Measurements from ENCODE around the gene SOBP. TPM values are rescaled to one million over a fixed set of nuclear protein-coding genes. Genes with fewer than 3 reads are reported as not detected.

The SOBP gene
- total RNA-seq, 4 donors from 2014 or later: 6.0 to 18.4 (median 6.7) TPM

DNA sequence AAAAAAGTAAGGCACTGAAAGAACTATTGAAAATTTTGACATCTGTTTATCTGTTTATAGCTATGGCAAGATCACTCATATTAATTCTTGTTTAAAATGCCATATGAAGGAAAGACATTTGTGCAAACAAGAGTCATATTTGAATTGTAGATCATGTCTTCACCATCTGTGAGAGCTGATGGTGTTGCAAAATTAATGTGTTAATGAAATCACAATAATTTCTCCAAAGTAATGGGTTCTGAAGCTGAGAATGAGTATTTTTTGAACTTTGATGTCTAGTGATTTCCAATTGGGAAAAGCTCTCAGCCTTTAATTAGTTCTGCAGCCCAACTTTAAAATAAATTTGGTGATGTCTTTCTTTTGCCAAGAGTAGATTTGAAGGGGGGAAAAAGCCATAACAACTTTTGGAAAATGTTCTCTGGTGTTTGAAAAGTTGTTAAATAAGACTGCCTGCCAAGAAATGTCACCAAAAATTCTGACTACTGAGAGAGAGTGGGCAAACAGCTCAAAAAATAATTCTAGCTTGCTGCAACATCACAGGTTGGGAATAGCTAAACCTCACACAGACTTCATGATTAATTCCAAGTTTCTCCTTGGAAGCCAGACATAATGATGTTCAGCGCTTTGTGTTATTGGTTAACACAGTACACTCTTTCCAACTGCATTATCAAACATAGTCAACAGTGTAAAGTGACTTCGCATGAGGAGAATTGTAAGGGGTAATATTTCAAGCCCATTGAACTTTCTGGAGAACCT, 142.6 kb downstream of the SOBP start:
- H3K27ac ChIP-seq: no peak overlapping the region
- peaks cover 0 to 12% (median 0%) of the 10 kb centered on the region in 4 donors for H3K4me1 ChIP-seq
- WGBS, 2 donors: 80 to 91% methylated on average over 2 of the region's 2 CpGs
- peaks cover 0 to 5% (median 0%) of the 10 kb centered on the region in 3 donors for H3K36me3 ChIP-seq
- H3K9me3 ChIP-seq: no peaks in the 10 kb centered on the region
- peaks cover 0 to 25% of the 10 kb centered on the region in 2 donors for H3K27me3 ChIP-seq
- DNase-seq (ENCODE audit: low spot score in 2 of 2): no peak
- H3K4me3 ChIP-seq: no peak overlapping the region
- no peak for TF ChIP-seq EP300 (IDR thresholded peaks at IDR 0.05)
- TF ChIP-seq, protein P1, sequence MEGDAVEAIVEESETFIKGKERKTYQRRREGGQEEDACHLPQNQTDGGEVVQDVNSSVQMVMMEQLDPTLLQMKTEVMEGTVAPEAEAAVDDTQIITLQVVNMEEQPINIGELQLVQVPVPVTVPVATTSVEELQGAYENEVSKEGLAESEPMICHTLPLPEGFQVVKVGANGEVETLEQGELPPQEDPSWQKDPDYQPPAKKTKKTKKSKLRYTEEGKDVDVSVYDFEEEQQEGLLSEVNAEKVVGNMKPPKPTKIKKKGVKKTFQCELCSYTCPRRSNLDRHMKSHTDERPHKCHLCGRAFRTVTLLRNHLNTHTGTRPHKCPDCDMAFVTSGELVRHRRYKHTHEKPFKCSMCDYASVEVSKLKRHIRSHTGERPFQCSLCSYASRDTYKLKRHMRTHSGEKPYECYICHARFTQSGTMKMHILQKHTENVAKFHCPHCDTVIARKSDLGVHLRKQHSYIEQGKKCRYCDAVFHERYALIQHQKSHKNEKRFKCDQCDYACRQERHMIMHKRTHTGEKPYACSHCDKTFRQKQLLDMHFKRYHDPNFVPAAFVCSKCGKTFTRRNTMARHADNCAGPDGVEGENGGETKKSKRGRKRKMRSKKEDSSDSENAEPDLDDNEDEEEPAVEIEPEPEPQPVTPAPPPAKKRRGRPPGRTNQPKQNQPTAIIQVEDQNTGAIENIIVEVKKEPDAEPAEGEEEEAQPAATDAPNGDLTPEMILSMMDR (IDR thresholded peaks at IDR 0.05): no peak

DNA sequence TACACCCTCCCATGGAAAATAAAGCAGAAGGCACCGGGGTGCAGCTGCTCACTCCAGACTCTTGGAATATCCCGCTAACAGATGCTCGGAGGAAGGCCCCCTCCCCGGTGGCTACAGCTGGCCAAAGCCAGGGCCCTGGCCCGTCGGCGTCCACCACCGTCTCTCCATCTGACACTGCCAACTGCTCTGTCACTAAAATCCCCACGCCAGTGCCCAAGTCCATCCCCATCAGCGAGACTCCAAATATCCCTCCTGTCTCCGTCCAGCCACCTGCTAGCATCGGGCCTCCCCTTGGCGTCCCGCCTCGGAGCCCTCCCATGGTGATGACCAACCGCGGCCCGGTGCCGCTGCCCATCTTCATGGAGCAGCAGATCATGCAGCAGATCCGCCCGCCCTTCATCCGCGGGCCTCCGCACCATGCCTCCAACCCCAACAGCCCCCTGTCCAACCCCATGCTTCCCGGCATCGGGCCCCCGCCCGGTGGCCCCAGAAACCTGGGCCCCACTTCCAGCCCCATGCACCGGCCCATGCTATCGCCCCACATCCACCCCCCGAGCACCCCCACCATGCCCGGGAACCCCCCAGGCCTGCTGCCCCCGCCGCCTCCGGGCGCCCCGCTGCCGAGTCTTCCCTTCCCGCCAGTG, 143.9 kb downstream of the SOBP start:
- H3K4me3 ChIP-seq: no peak overlapping the region

DNA sequence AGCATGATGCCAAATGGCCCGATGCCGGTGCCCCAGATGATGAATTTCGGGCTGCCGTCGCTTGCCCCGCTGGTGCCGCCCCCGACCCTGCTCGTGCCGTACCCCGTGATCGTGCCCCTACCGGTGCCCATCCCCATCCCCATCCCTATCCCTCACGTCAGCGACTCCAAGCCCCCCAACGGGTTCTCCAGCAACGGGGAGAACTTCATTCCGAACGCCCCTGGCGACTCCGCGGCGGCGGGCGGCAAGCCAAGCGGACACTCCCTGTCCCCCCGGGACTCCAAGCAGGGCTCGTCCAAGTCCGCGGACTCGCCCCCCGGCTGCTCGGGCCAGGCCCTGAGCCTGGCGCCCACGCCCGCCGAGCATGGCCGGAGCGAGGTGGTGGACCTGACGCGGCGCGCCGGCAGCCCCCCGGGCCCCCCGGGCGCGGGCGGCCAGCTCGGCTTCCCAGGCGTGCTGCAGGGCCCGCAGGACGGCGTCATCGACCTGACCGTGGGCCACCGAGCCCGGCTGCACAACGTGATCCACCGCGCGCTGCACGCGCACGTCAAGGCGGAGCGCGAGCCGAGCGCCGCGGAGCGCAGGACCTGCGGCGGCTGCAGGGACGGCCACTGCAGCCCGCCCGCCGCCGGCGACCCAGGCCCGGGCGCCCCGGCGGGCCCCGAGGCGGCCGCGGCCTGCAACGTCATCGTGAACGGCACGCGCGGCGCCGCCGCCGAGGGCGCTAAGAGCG, 144.6 kb downstream of the SOBP start:
- H3K4me3 ChIP-seq: peak overlapping the region in 2 of 4 donors; percentile 14 to 45
- peaks cover 0 to 18% (median 0%) of the 10 kb centered on the region in 4 donors for H3K4me1 ChIP-seq

More for the DNA sequence above, 143.9 kb downstream of the SOBP start:
- TF ChIP-seq EP300 (IDR thresholded peaks at IDR 0.05): no peak
- TF ChIP-seq, protein P1 (IDR thresholded peaks at IDR 0.05): no peak
- TF ChIP-seq POLR2A (IDR thresholded peaks at IDR 0.05): no peak
- H3K9me3 ChIP-seq: no peaks in the 10 kb centered on the region
- 76 to 79% methylated on average over 31 to 39 of the region's 39 CpGs for WGBS, 2 donors
- H3K27ac ChIP-seq: no peak overlapping the region
- peaks cover 0 to 25% of the 10 kb centered on the region in 2 donors for H3K27me3 ChIP-seq
- H3K4me1 ChIP-seq: peaks cover 0 to 12% (median 0%) of the 10 kb centered on the region in 4 donors
- no peak for DNase-seq (ENCODE audit: low spot score in 2 of 2)
- H3K36me3 ChIP-seq: peaks cover 0 to 5% (median 0%) of the 10 kb centered on the region in 3 donors

DNA sequence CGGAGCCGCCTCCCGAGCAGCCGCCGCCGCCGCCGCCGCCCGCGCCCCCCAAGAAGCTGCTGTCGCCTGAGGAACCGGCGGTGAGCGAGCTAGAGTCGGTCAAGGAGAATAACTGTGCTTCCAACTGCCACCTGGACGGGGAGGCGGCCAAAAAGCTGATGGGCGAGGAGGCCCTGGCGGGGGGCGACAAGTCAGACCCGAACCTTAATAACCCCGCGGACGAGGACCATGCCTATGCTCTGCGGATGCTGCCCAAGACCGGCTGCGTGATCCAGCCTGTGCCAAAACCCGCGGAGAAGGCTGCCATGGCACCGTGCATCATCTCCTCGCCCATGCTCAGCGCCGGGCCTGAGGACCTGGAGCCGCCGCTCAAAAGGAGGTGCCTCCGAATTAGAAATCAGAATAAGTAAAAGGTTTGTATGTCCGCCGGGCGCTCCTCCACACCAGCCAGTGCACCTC, 145.2 kb downstream of the SOBP start:
- H3K4me3 ChIP-seq: peak overlapping the region in 1 of 4 donors; percentile 45
- TF ChIP-seq EP300 (IDR thresholded peaks at IDR 0.05) (no peak), POLR2A (IDR thresholded peaks at IDR 0.05) (no peak)
- TF ChIP-seq, protein P1 (IDR thresholded peaks at IDR 0.05): no peak
- H3K27me3 ChIP-seq: peaks cover 0 to 25% of the 10 kb centered on the region in 2 donors
- no peaks in the 10 kb centered on the region for H3K9me3 ChIP-seq
- peaks cover 0 to 16% (median 0%) of the 10 kb centered on the region in 4 donors for H3K4me1 ChIP-seq
- DNase-seq (ENCODE audit: low spot score in 2 of 2): no peak
- peaks cover 0 to 5% (median 0%) of the 10 kb centered on the region in 3 donors for H3K36me3 ChIP-seq
- WGBS, 2 donors: 75 to 87% methylated on average over 12 to 26 of the region's 40 CpGs
- H3K27ac ChIP-seq: no peak overlapping the region

More for the DNA sequence above, 144.6 kb downstream of the SOBP start:
- no peaks in the 10 kb centered on the region for H3K9me3 ChIP-seq
- DNase-seq (ENCODE audit: low spot score in 2 of 2): no peak
- no peak overlapping the region for H3K27ac ChIP-seq
- TF ChIP-seq POLR2A (IDR thresholded peaks at IDR 0.05) (no peak), EP300 (IDR thresholded peaks at IDR 0.05) (no peak)
- TF ChIP-seq, protein P1 (IDR thresholded peaks at IDR 0.05): no peak
- H3K36me3 ChIP-seq: peaks cover 0 to 5% (median 0%) of the 10 kb centered on the region in 3 donors
- peaks cover 0 to 25% of the 10 kb centered on the region in 2 donors for H3K27me3 ChIP-seq
- WGBS, 2 donors: 11 to 14% methylated on average over 16 to 32 of the region's 101 CpGs

All from tibial nerve (tissue), 4 donors.